T-cell (primary cell): Measurements from ENCODE around the gene FBXW11. TPM values are rescaled to one million over a fixed set of nuclear protein-coding genes. Genes with fewer than 3 reads are reported as not detected.

Experiments
- ATAC-seq, 4 experiments: fragments of 200-7000 bp in 3 of 4; fragments of 150-1000 bp in 1 of 4; cut with Tn5 transposase; replicated peaks in 1 of 4; 1 replicate in 3 of 4; 2 replicates in 1 of 4; pipeline ENCODE4 v1.10.0; 2021; ENCODE audit warnings: moderate library complexity in 3 of 4, mild to moderate bottlenecking in 2 of 4, moderate number of reproducible peaks in 1 of 4
- CTCF ChIA-PET, 2 donors: fragments of 300-600 bp; sonication (Branson Sonifier 250); formaldehyde crosslinking; loops; one replicate each; lab custom pipeline; 2022; ENCODE audit warnings: antibody characterized with exemption in 2 of 2; lab: Charles Lee
- POLR2A ChIA-PET, 2 donors: fragments of 300-600 bp; sonication (Branson Sonifier 250); formaldehyde crosslinking; loops; one replicate each; lab custom pipeline; 2022; ENCODE audit warnings: antibody characterized with exemption in 2 of 2; lab: Charles Lee
- DNase-seq, 35 experiments: peaks; one replicate each; pipeline versions ENCODE4 v3.0.0 to v3.0.0-alpha.2; 2013 to 2023
- H3K27ac ChIP-seq: one replicate; pipeline ENCODE4 v1.5.1; 2013; ENCODE audit warnings: low read length
- H3K27me3 ChIP-seq, 2 experiments: replicated peaks in 1 of 2; 1 replicate in 1 of 2; 2 replicates in 1 of 2; pipeline versions ENCODE4 v1.6.1 to v1.7.0; 2013; ENCODE audit warnings: low read length in 1 of 2, mixed read lengths in 1 of 2; ENCODE audit not compliant: control insufficient read depth in 2 of 2, insufficient read depth in 2 of 2; ENCODE audit errors: extremely low read depth in 1 of 2
- H3K36me3 ChIP-seq, 2 donors: 1 replicate in 1 of 2; 2 replicates in 1 of 2; pipeline versions ENCODE4 v1.6.1 to v1.7.0; 2013; ENCODE audit warnings: low read length in 1 of 2; ENCODE audit not compliant: control insufficient read depth in 2 of 2, insufficient read depth in 1 of 2; ENCODE audit errors: extremely low read depth in 1 of 2
- H3K4me1 ChIP-seq, 2 experiments: 1 replicate in 1 of 2; 2 replicates in 1 of 2; pipeline versions ENCODE4 v1.6.1 to v1.7.0; 2013; ENCODE audit warnings: low read length in 2 of 2, mixed read lengths in 1 of 2; ENCODE audit not compliant: insufficient read depth in 2 of 2, control insufficient read depth in 1 of 2; ENCODE audit errors: extremely low read depth in 1 of 2
- H3K4me3 ChIP-seq, 2 donors: 1 replicate in 1 of 2; 2 replicates in 1 of 2; pipeline versions ENCODE4 v1.5.1 to v1.7.0; 2013; ENCODE audit warnings: mild to moderate bottlenecking in 2 of 2, low read length in 1 of 2, moderate library complexity in 1 of 2; ENCODE audit not compliant: control insufficient read depth in 1 of 2; ENCODE audit errors: extremely low read depth in 1 of 2
- H3K9me3 ChIP-seq: 2 replicates; pipeline ENCODE4 v1.7.0; 2013
- H3K27ac Mint-ChIP-seq, 2 donors: one replicate each; pipeline ENCODE4 v1.8.0; 2020 to 2021; ENCODE audit warnings: mild to moderate bottlenecking in 2 of 2, mixed read lengths in 2 of 2
- H3K27me3 Mint-ChIP-seq, 2 donors: one replicate each; pipeline ENCODE4 v1.8.0; 2021 to 2022; ENCODE audit warnings: mixed read lengths in 2 of 2
- H3K36me3 Mint-ChIP-seq: one replicate; pipeline ENCODE4 v1.8.0; 2021; ENCODE audit warnings: mixed read lengths
- H3K4me1 Mint-ChIP-seq, 3 donors: one replicate each; pipeline ENCODE4 v1.8.0; 2020 to 2022; ENCODE audit warnings: mixed read lengths in 3 of 3, mild to moderate bottlenecking in 1 of 3
- H3K4me3 Mint-ChIP-seq, 3 donors: one replicate each; pipeline ENCODE4 v1.8.0; 2020 to 2022; ENCODE audit warnings: mild to moderate bottlenecking in 3 of 3, mixed read lengths in 3 of 3, moderate library complexity in 3 of 3
- H3K9me3 Mint-ChIP-seq, 3 donors: one replicate each; pipeline ENCODE4 v1.8.0; 2020 to 2022; ENCODE audit warnings: mixed read lengths in 3 of 3
- WGBS: methylation state at CpG from one replicate; pipeline ENCODE4 v1.1.5; 2013; ENCODE audit warnings: missing lambda C conversion rate; ENCODE audit not compliant: insufficient coverage; 5-methylcytosine and 5-hydroxymethylcytosine counted together
- total RNA-seq, 35 experiments: library from RNA in 6 of 35; stranded (reverse) in 6 of 35; fragments of 120-200 nt in 1 of 35; gene quantifications; one replicate each; pipeline versions ENCODE4 v1.2.1 to v1.2.4 and lab custom pipeline; 2013 to 2026

FBXW11 gene
- total RNA-seq, 5 donors from 2014 or later (not counting 1 experiment from before 2014, with no cell fraction given) = 33.4 to 36.6 (median 34.2) TPM

GRCh38 chr5:171914726-171915338, 91.6 kb downstream of the FBXW11 start:
- Histone ChIP-seq H3K36me3 (peaks cover 0 to 6% of the 10 kb centered on the region in 2 donors), H3K4me3 (no peak overlapping the region), H3K27ac (no peak overlapping the region), H3K9me3 (no peaks in the 10 kb centered on the region), H3K4me1 (peaks cover 4 to 7% of the 10 kb centered on the region in 2 experiments), H3K27me3 (no peaks in the 10 kb centered on the region)
- POLR2A ChIA-PET = no interaction called here
- no peak overlapping the region for H3K4me3 Mint-ChIP-seq
- WGBS = 98% methylated on average over 5 of the region's 5 CpGs
- peaks cover 53 to 61% (median 58%) of the 10 kb centered on the region in 3 donors for H3K4me1 Mint-ChIP-seq
- H3K9me3 Mint-ChIP-seq = no peaks in the 10 kb centered on the region
- ATAC-seq = no peak
- H3K27ac Mint-ChIP-seq = peak overlapping the region in 1 of 2 donors; percentile 12
- peaks cover 8% of the 10 kb centered on the region for H3K36me3 Mint-ChIP-seq
- CTCF ChIA-PET = interaction anchor here (0.6 to 0.7 kb wide), 2 partner anchors 16 to 168 kb away, joined by 3 to 4 read pairs; no protein-coding TSS in a partner anchor
- DNase-seq = no peak
- no peaks in the 10 kb centered on the region for H3K27me3 Mint-ChIP-seq

- no peaks in the 10 kb centered on the region for H3K27me3 Mint-ChIP-seq
- peak overlapping the region; percentile 81 to 83 for H3K27ac Mint-ChIP-seq
- no peak for ATAC-seq
- Histone ChIP-seq H3K27me3 (no peaks in the 10 kb centered on the region), H3K4me3 (no peak overlapping the region), H3K36me3 (peaks cover 0 to 6% of the 10 kb centered on the region in 2 donors), H3K9me3 (no peaks in the 10 kb centered on the region), H3K27ac (no peak overlapping the region), H3K4me1 (peaks cover 4 to 7% of the 10 kb centered on the region in 2 experiments)
- no peak overlapping the region for H3K4me3 Mint-ChIP-seq
- H3K36me3 Mint-ChIP-seq = peaks cover 12% of the 10 kb centered on the region
- no peaks in the 10 kb centered on the region for H3K9me3 Mint-ChIP-seq
- H3K4me1 Mint-ChIP-seq = peaks cover 45 to 52% (median 49%) of the 10 kb centered on the region in 3 donors
- POLR2A ChIA-PET = interaction anchor here in 1 of 2 donors (0.6 kb wide), 1 partner anchor 18 kb away, joined by 3 read pairs; no protein-coding TSS in a partner anchor
- no peak for DNase-seq
- CTCF ChIA-PET = interaction anchor here in 1 of 2 donors (0.6 to 3.0 kb wide), 3 partner anchors 48 to 1446 kb away, joined by 3 to 26 read pairs (median 4); partner anchors contain the start of gene FBXW11
Observed at GRCh38 chr5:171913987-171914273, 92.5 kb downstream of the FBXW11 start.

- H3K4me1 Mint-ChIP-seq = peaks cover 50 to 60% (median 56%) of the 10 kb centered on the region in 3 donors
- ChIA-PET CTCF (interaction anchor here (0.5 to 3.0 kb wide), 19 partner anchors 8 to 382 kb away, joined by 3 to 26 read pairs (median 5); partner anchors contain the start of genes FBXW11 (in 1 of the 2) and STK10 (in 1 of the 2)), POLR2A (interaction anchor here in 1 of 2 donors (0.7 kb wide), 1 partner anchor 12 kb away, joined by 3 read pairs; no protein-coding TSS in a partner anchor)
- Histone ChIP-seq H3K27me3 (no peaks in the 10 kb centered on the region), H3K27ac (no peak overlapping the region), H3K36me3 (peaks cover 0 to 6% of the 10 kb centered on the region in 2 donors), H3K4me1 (peaks cover 4 to 15% of the 10 kb centered on the region in 2 experiments), H3K9me3 (no peaks in the 10 kb centered on the region), H3K4me3 (no peak overlapping the region)
- ATAC-seq (no peak), DNase-seq (no peak)
- no CpG with 5 or more reads among the region's 2 CpGs for WGBS
- peak overlapping the region in 1 of 2 donors; percentile 68 for H3K27ac Mint-ChIP-seq
- H3K4me3 Mint-ChIP-seq = no peak overlapping the region
- no peaks in the 10 kb centered on the region for H3K9me3 Mint-ChIP-seq
- H3K27me3 Mint-ChIP-seq = no peaks in the 10 kb centered on the region
- H3K36me3 Mint-ChIP-seq = peaks cover 10% of the 10 kb centered on the region
Observed at GRCh38 chr5:171911152-171911551, 95.3 kb downstream of the FBXW11 start.

- no peak overlapping the region for H3K4me3 Mint-ChIP-seq
- no peaks in the 10 kb centered on the region for H3K9me3 Mint-ChIP-seq
- 86% methylated on average over 1 of the region's 3 CpGs for WGBS
- peaks cover 51 to 57% (median 52%) of the 10 kb centered on the region in 3 donors for H3K4me1 Mint-ChIP-seq
- no peak for DNase-seq
- H3K27me3 Mint-ChIP-seq = no peaks in the 10 kb centered on the region
- ChIA-PET CTCF (interaction anchor here (0.6 to 1.9 kb wide), 11 partner anchors 9 to 701 kb away, joined by 3 to 7 read pairs (median 3); partner anchors contain the start of gene FBXW11 (in 1 of the 2)), POLR2A (interaction anchor here in 1 of 2 donors (0.7 kb wide), 1 partner anchor 52 kb away, joined by 3 read pairs; no protein-coding TSS in a partner anchor)
- Histone ChIP-seq H3K4me1 (peaks cover under 1 to 21% of the 10 kb centered on the region in 2 experiments), H3K27ac (no peak overlapping the region), H3K4me3 (no peak overlapping the region), H3K27me3 (no peaks in the 10 kb centered on the region), H3K36me3 (peaks cover 0 to 6% of the 10 kb centered on the region in 2 donors), H3K9me3 (no peaks in the 10 kb centered on the region)
- peaks cover 8% of the 10 kb centered on the region for H3K36me3 Mint-ChIP-seq
- H3K27ac Mint-ChIP-seq = no peak overlapping the region
- ATAC-seq = no peak
Observed at GRCh38 chr5:171908638-171909037, 97.8 kb downstream of the FBXW11 start.

GRCh38 chr5:171907725-171908343, 98.6 kb downstream of the FBXW11 start:
- H3K9me3 ChIP-seq = no peaks in the 10 kb centered on the region
- no CpG with 5 or more reads among the region's 4 CpGs for WGBS
- ChIA-PET POLR2A (no interaction called here), CTCF (interaction anchor here (1.0 to 1.9 kb wide), 7 partner anchors 9 to 701 kb away, joined by 3 to 7 read pairs (median 4); partner anchors contain the start of gene FBXW11 (in 1 of the 2))
- Mint-ChIP-seq H3K27me3 (no peaks in the 10 kb centered on the region), H3K4me3 (no peak overlapping the region), H3K9me3 (no peaks in the 10 kb centered on the region), H3K27ac (no peak overlapping the region), H3K4me1 (peaks cover 45 to 57% (median 48%) of the 10 kb centered on the region in 3 donors), H3K36me3 (peaks cover 11% of the 10 kb centered on the region)
- no peak overlapping the region for H3K27ac ChIP-seq
- H3K27me3 ChIP-seq = no peaks in the 10 kb centered on the region
- peaks cover 0 to 6% of the 10 kb centered on the region in 2 donors for H3K36me3 ChIP-seq
- no peak overlapping the region for H3K4me3 ChIP-seq
- peak; percentile 61 to 83 (median 80) for ATAC-seq
- peak in 28 of 35 experiments; percentile 3 to 75 (median 28) for DNase-seq
- peaks cover 0 to 18% of the 10 kb centered on the region in 2 experiments for H3K4me1 ChIP-seq
